T follicular helper cell (primary cell): Measurements from ENCODE around the gene FOXP2.

Source experiments
- DNase-seq: peaks from one replicate; pipeline ENCODE4 v3.0.0-alpha.2; 2020; ENCODE audit warnings: low read depth

Gene FOXP2

GRCh38 chr7:114653364-114654088 is 238.9 kb downstream of the FOXP2 start:
- no peak for DNase-seq

- DNase-seq = no peak
Measured at GRCh38 chr7:114656466-114656865, 241.9 kb downstream of the FOXP2 start.

GRCh38 chr7:114657279-114657678 is 242.7 kb downstream of the FOXP2 start:
- DNase-seq = no peak

- no peak for DNase-seq
Measured at GRCh38 chr7:114658216-114658615, 243.6 kb downstream of the FOXP2 start.

GRCh38 chr7:114659409-114660125 is 245.0 kb downstream of the FOXP2 start:
- no peak for DNase-seq

- DNase-seq = no peak
Measured at GRCh38 chr7:114660126-114660486, 245.5 kb downstream of the FOXP2 start.

- no peak for DNase-seq
Measured at GRCh38 chr7:114660753-114661152, 246.1 kb downstream of the FOXP2 start.

GRCh38 chr7:114662002-114662677 is 247.5 kb downstream of the FOXP2 start:
- no peak for DNase-seq

GRCh38 chr7:114663502-114663901 is 248.9 kb downstream of the FOXP2 start:
- no peak for DNase-seq

- DNase-seq = no peak
Measured at GRCh38 chr7:114670676-114671075, 256.1 kb downstream of the FOXP2 start.

GRCh38 chr7:114671563-114672123 is 257.0 kb downstream of the FOXP2 start:
- no peak for DNase-seq

- DNase-seq = no peak
Measured at GRCh38 chr7:114678116-114678515, 263.5 kb downstream of the FOXP2 start.

GRCh38 chr7:114687238-114687637 is 272.6 kb downstream of the FOXP2 start:
- DNase-seq = no peak

GRCh38 chr7:114688443-114689055 is 273.9 kb downstream of the FOXP2 start:
- DNase-seq = no peak

- DNase-seq = no peak
Measured at GRCh38 chr7:114689406-114689805, 274.8 kb downstream of the FOXP2 start.

- no peak for DNase-seq
Measured at GRCh38 chr7:114691605-114692004, 277.0 kb downstream of the FOXP2 start.

- no peak for DNase-seq
Measured at GRCh38 chr7:114695182-114695581, 280.6 kb downstream of the FOXP2 start.

GRCh38 chr7:114700247-114700928 is 285.8 kb downstream of the FOXP2 start:
- no peak for DNase-seq

- no peak for DNase-seq
Measured at GRCh38 chr7:114703677-114704076, 289.1 kb downstream of the FOXP2 start.

GRCh38 chr7:114708646-114709045 is 294.0 kb downstream of the FOXP2 start:
- no peak for DNase-seq

GRCh38 chr7:114710499-114710898 is 295.9 kb downstream of the FOXP2 start:
- no peak for DNase-seq

- no peak for DNase-seq
Measured at GRCh38 chr7:114711241-114711640, 296.6 kb downstream of the FOXP2 start.
